SJSA1 (cell line): ENCODE measurements around the gene PLA2G4C. TPM values are rescaled to one million over a fixed set of nuclear protein-coding genes. Genes with fewer than 3 reads are reported as not detected.

ENCODE experiments used
- DNase-seq, 2 experiments: peaks; one replicate each; pipeline ENCODE4 v3.0.0-alpha.2; 2015 to 2020; ENCODE audit warnings: low spot score in 2 of 2, low read depth in 1 of 2
- H3K27ac ChIP-seq: fragments of 250-450 bp; sonication (Bioruptor Pico); 2 replicates; pipeline ENCODE4 v1.5.1; 2020; ENCODE audit warnings: mild to moderate bottlenecking, moderate library complexity
- H3K27me3 ChIP-seq: fragments of 250-450 bp; sonication (Bioruptor Pico); replicated peaks from 2 replicates; pipeline ENCODE4 v1.5.1; 2020; ENCODE audit warnings: mild to moderate bottlenecking, moderate library complexity
- H3K36me3 ChIP-seq: fragments of 250-450 bp; sonication (Bioruptor Pico); 2 replicates; pipeline ENCODE4 v1.5.1; 2020; ENCODE audit warnings: mild to moderate bottlenecking
- H3K4me1 ChIP-seq: fragments of 250-450 bp; sonication (Bioruptor Pico); replicated peaks from 2 replicates; pipeline ENCODE4 v1.6.1; 2021; ENCODE audit warnings: mild to moderate bottlenecking
- H3K4me3 ChIP-seq: fragments of 250-450 bp; sonication (Bioruptor Pico); 2 replicates; pipeline ENCODE4 v1.5.1; 2020; ENCODE audit warnings: mild to moderate bottlenecking
- H3K9me3 ChIP-seq: fragments of 250-450 bp; sonication (Bioruptor Pico); replicated peaks from 2 replicates; pipeline ENCODE4 v1.5.1; 2020; ENCODE audit warnings: mild to moderate bottlenecking
- total RNA-seq: library from RNA; depleted of rRNA; stranded (reverse); fragments of >200 nt; shearing (Covaris generic); gene quantifications from 2 replicates; pipeline ENCODE4 v1.2.3, GENCODE V29; 2014; rRNA removed

PLA2G4C gene
- total RNA-seq, 1 experiment from 2014 or later: 3.4 TPM

- Histone ChIP-seq H3K27ac (no peak overlapping the region), H3K36me3 (no peaks in the 10 kb centered on the region), H3K4me1 (no peaks in the 10 kb centered on the region), H3K4me3 (no peak overlapping the region), H3K27me3 (peaks cover 10% of the 10 kb centered on the region; the same call in 1 of the 2 replicates), H3K9me3 (no peaks in the 10 kb centered on the region)
- no peak for DNase-seq
Observed at GRCh38 chr19:48025480-48025879, 85.1 kb downstream of the PLA2G4C start.

GRCh38 chr19:48023518-48023917 lies 87.1 kb downstream of the PLA2G4C start:
- peaks cover 10% of the 10 kb centered on the region; the same call in 1 of the 2 replicates for H3K27me3 ChIP-seq
- no peaks in the 10 kb centered on the region for H3K4me1 ChIP-seq
- H3K36me3 ChIP-seq: no peaks in the 10 kb centered on the region
- DNase-seq: no peak
- H3K4me3 ChIP-seq: no peak overlapping the region
- H3K27ac ChIP-seq: no peak overlapping the region
- no peaks in the 10 kb centered on the region for H3K9me3 ChIP-seq

GRCh38 chr19:48023011-48023410 lies 87.6 kb downstream of the PLA2G4C start:
- no peak overlapping the region for H3K4me3 ChIP-seq
- H3K36me3 ChIP-seq: no peaks in the 10 kb centered on the region
- no peak for DNase-seq
- no peak overlapping the region for H3K27ac ChIP-seq
- no peaks in the 10 kb centered on the region for H3K9me3 ChIP-seq
- H3K27me3 ChIP-seq: peaks cover 10% of the 10 kb centered on the region; the same call in 1 of the 2 replicates
- no peaks in the 10 kb centered on the region for H3K4me1 ChIP-seq

- Histone ChIP-seq H3K27me3 (peaks cover 12% of the 10 kb centered on the region; the same call in 1 of the 2 replicates), H3K27ac (no peak overlapping the region), H3K4me1 (no peaks in the 10 kb centered on the region), H3K36me3 (no peaks in the 10 kb centered on the region), H3K4me3 (no peak overlapping the region), H3K9me3 (no peaks in the 10 kb centered on the region)
- no peak for DNase-seq
Observed at GRCh38 chr19:48020686-48021085, 89.9 kb downstream of the PLA2G4C start.

- Histone ChIP-seq H3K27ac (no peak overlapping the region), H3K9me3 (peaks cover 13% of the 10 kb centered on the region)
- no peak for DNase-seq
Observed at GRCh38 chr19:48010932-48011758, 99.5 kb downstream of the PLA2G4C start.

GRCh38 chr19:48006762-48007161 lies 103.9 kb downstream of the PLA2G4C start:
- Histone ChIP-seq H3K27ac (no peak overlapping the region), H3K9me3 (peaks cover 13% of the 10 kb centered on the region), H3K27me3 (no peaks in the 10 kb centered on the region), H3K4me3 (no peak overlapping the region), H3K4me1 (peaks cover 14% of the 10 kb centered on the region), H3K36me3 (no peaks in the 10 kb centered on the region)
- DNase-seq: no peak

More at GRCh38 chr19:48010932-48011758, 99.5 kb downstream of the PLA2G4C start:
- no peaks in the 10 kb centered on the region for H3K36me3 ChIP-seq
- peaks cover 14% of the 10 kb centered on the region for H3K4me1 ChIP-seq
- H3K27me3 ChIP-seq: 0 out of 2 replicates have a peak, but pooled peaks cover 3% of the 10 kb centered on the region
- no peak overlapping the region for H3K4me3 ChIP-seq

GRCh38 chr19:48004236-48004635 lies 106.4 kb downstream of the PLA2G4C start:
- no peaks in the 10 kb centered on the region for H3K27me3 ChIP-seq
- peaks cover 9% of the 10 kb centered on the region; the same call in 1 of the 2 replicates for H3K9me3 ChIP-seq
- no peaks in the 10 kb centered on the region for H3K36me3 ChIP-seq
- DNase-seq: no peak
- no peaks in the 10 kb centered on the region; the same call in 1 of the 2 replicates for H3K4me1 ChIP-seq
- H3K4me3 ChIP-seq: no peak overlapping the region
- no peak overlapping the region for H3K27ac ChIP-seq

GRCh38 chr19:48000846-48001245 lies 109.8 kb downstream of the PLA2G4C start:
- Histone ChIP-seq H3K27me3 (no peaks in the 10 kb centered on the region), H3K27ac (no peak overlapping the region), H3K36me3 (no peaks in the 10 kb centered on the region), H3K4me1 (no peaks in the 10 kb centered on the region), H3K4me3 (no peak overlapping the region), H3K9me3 (no peaks in the 10 kb centered on the region)
- no peak for DNase-seq

GRCh38 chr19:47998800-47999199 lies 111.8 kb downstream of the PLA2G4C start:
- no peaks in the 10 kb centered on the region for H3K27me3 ChIP-seq
- H3K4me3 ChIP-seq: no peak overlapping the region
- no peaks in the 10 kb centered on the region for H3K4me1 ChIP-seq
- no peaks in the 10 kb centered on the region for H3K9me3 ChIP-seq
- H3K27ac ChIP-seq: no peak overlapping the region
- H3K36me3 ChIP-seq: no peaks in the 10 kb centered on the region
- DNase-seq: peak in 1 of 2 experiments; percentile 24

Other genes starting within 250 kb of the PLA2G4C start
- not detected in 2 replicates for gene SULT2A1, start 224.5 kb downstream of the PLA2G4C start, total RNA-seq
- gene BSPH1, start 118.6 kb downstream of the PLA2G4C start, total RNA-seq: not detected in 2 replicates
- not detected in 2 replicates for gene ELSPBP1, start 116.2 kb downstream of the PLA2G4C start, total RNA-seq
- gene CABP5, start 66.7 kb downstream of the PLA2G4C start, total RNA-seq: not detected in 2 replicates
- 60.6 and 72.9 TPM in 2 replicates for gene LIG1, start 59.5 kb upstream of the PLA2G4C start, total RNA-seq
- 2.9 and 4.7 TPM in 2 replicates for gene ZSWIM9, start 59.9 kb upstream of the PLA2G4C start, total RNA-seq
- gene CARD8, start 145.1 kb upstream of the PLA2G4C start, total RNA-seq: 24.6 and 25.5 TPM in 2 replicates
- gene ZNF114, start 159.3 kb upstream of the PLA2G4C start, total RNA-seq: 0.16 TPM in 1 of 2 replicates, not detected in the other
- gene EMP3, start 214.7 kb upstream of the PLA2G4C start, total RNA-seq: 43.8 and 62.2 TPM in 2 replicates